Muscle layer of colon (tissue), 2 donors: ENCODE results near the gene CENPX.

Source experiments
- H3K27ac ChIP-seq: one replicate; pipeline ENCODE4 v1.7.0; 2013; ENCODE audit warnings: low read depth, mild to moderate bottlenecking, low read length, moderate library complexity
- H3K27me3 ChIP-seq, 2 donors: one replicate each; pipeline ENCODE4 v1.7.0; 2013; ENCODE audit warnings: low read length in 2 of 2, mild to moderate bottlenecking in 2 of 2; ENCODE audit not compliant: insufficient read depth in 2 of 2, control insufficient read depth in 1 of 2
- H3K36me3 ChIP-seq: one replicate; pipeline ENCODE4 v1.7.0; 2013; ENCODE audit warnings: mild to moderate bottlenecking, low read length; ENCODE audit not compliant: insufficient read depth
- H3K4me1 ChIP-seq: one replicate; pipeline ENCODE4 v1.7.0; 2013; ENCODE audit warnings: mild to moderate bottlenecking, low read length; ENCODE audit not compliant: insufficient read depth
- H3K4me3 ChIP-seq, 2 donors: one replicate each; pipeline ENCODE4 v1.7.0; 2013; ENCODE audit warnings: low read length in 2 of 2, low read depth in 1 of 2, mild to moderate bottlenecking in 1 of 2, moderate library complexity in 1 of 2
- H3K9ac ChIP-seq: one replicate; pipeline ENCODE4 v1.7.0; 2013; ENCODE audit warnings: low read length
- H3K9me3 ChIP-seq: one replicate; pipeline ENCODE4 v1.7.0; 2013; ENCODE audit warnings: mild to moderate bottlenecking, low read length
- donor health status: abdominal sarcoma.
- donor health status: Adenocarcinoma of cecum.

The CENPX gene

GRCh38 chr17:82022310-82022980 is at the start of gene CENPX:
Gene CENPX, minus strand, starts transcription at chr17:82022878. Its CDS starts 17 bp downstream, at chr17:82022861.
- Histone ChIP-seq H3K9me3 (no peaks in the 10 kb centered on the region), H3K9ac (peak within 1 kb of the TSS; percentile 24), H3K4me1 (peaks cover 24% of the 10 kb centered on the region), H3K27ac (peak within 1 kb of the TSS; percentile 49), H3K36me3 (no peaks in the 10 kb centered on the region), H3K27me3 (no peaks in the 10 kb centered on the region), H3K4me3 (peak within 1 kb of the TSS; percentile 75 to 86)

- H3K9ac ChIP-seq = no peak overlapping the region
- H3K27me3 ChIP-seq = no peaks in the 10 kb centered on the region
- peaks cover 8% of the 10 kb centered on the region for H3K4me1 ChIP-seq
- no peak overlapping the region for H3K4me3 ChIP-seq
- no peaks in the 10 kb centered on the region for H3K36me3 ChIP-seq
- H3K27ac ChIP-seq = no peak overlapping the region
- no peaks in the 10 kb centered on the region for H3K9me3 ChIP-seq
Observed at GRCh38 chr17:82070611-82071010, 47.9 kb upstream of the CENPX start.

DNA sequence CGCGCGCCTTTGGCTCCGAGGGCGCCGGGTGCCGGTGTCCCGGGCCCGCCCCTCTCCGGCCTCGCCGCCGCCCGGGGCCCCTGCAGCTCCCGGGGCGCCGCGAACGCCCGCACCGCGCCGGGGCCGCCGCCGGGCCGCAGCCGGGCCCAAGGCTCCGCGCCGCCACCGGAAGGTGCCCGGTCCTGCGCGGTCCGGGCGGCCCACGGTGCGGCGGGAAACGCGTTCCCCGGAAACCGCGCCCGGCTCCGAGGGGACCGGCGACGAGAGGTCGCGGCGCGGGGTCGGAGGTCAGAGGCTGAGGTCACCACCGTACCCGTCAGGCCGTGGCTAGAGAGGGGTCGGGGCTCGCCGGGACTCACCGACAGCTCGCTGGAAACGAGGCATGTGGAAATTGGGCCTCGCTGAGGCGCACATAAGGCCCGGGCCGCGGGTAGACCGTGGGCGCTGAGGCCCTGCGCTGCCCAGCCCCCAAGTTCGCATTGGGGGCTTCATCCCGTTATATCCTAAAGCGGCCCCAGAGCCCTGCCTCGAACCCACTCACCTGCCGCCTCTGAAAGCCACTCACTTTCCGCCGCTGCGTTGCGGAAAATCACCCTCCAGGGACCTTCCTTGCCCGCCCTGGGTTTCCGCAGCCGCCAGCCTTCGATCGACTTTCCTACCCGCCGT is 43.1 kb upstream of the CENPX start, which contains the start of gene DUS1L:
TSS of gene DUS1L (minus strand) at position 167 of the 666 bp plus-strand sequence. CDS start 745 bp downstream, outside the sequence.
- Histone ChIP-seq H3K36me3 (peaks cover 25% of the 10 kb centered on the region), H3K27ac (peak within 1 kb of the TSS; percentile 90), H3K4me1 (peaks cover 20% of the 10 kb centered on the region), H3K9me3 (no peaks in the 10 kb centered on the region), H3K27me3 (no peaks in the 10 kb centered on the region), H3K4me3 (peak within 1 kb of the TSS; percentile 68 to 77), H3K9ac (peak within 1 kb of the TSS; percentile 74)

- Histone ChIP-seq H3K36me3 (peaks cover 31% of the 10 kb centered on the region), H3K9ac (peak overlapping the region; percentile 74), H3K27ac (peak overlapping the region; percentile 78), H3K4me3 (peak overlapping the region; percentile 68 to 77), H3K27me3 (no peaks in the 10 kb centered on the region), H3K9me3 (no peaks in the 10 kb centered on the region), H3K4me1 (peaks cover 20% of the 10 kb centered on the region)
Observed at GRCh38 chr17:82065193-82065637, 42.5 kb upstream of the CENPX start.

DNA sequence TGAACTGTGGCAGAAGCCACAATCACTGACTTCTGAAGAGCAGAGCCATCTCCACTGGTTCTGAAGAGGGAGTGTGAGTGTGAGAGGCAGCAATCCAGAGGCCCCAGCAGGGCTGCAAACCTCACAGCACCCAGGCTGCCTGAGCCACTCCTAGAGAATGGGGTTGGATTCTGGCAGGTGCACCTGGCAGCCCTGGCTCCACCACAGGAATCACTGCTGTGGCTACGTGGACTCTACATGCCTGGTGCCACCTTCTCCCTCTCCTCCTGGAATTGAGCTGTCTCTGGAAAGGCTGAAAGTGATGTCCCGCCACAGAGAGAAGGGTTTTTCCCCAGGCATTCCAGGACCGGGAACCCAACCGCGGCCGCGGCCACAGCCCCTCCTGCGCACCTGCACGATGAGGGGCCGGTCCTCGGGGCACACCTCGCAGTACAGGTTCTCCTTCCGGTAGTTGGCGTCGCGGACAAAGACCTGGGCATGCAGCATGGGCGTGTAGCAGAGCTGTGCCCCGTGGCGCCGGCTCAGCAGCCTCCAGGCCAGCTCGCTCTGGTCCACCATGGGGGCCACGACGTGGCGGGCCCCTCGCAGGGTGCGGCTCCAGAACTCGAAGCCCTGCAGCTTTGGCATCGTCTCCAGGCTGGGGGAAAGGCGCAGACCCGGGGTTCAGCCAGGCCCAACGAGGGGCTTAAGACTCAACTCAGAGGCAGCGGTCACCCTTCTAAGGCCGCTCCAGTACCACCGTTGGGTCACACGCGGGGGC is 41.9 kb upstream of the CENPX start:
- H3K27ac ChIP-seq = peak overlapping the region; percentile 78
- no peaks in the 10 kb centered on the region for H3K9me3 ChIP-seq
- H3K36me3 ChIP-seq = peaks cover 34% of the 10 kb centered on the region
- peak overlapping the region; percentile 68 to 77 for H3K4me3 ChIP-seq
- no peaks in the 10 kb centered on the region for H3K27me3 ChIP-seq
- peak overlapping the region; percentile 74 for H3K9ac ChIP-seq
- peaks cover 20% of the 10 kb centered on the region for H3K4me1 ChIP-seq

DNA sequence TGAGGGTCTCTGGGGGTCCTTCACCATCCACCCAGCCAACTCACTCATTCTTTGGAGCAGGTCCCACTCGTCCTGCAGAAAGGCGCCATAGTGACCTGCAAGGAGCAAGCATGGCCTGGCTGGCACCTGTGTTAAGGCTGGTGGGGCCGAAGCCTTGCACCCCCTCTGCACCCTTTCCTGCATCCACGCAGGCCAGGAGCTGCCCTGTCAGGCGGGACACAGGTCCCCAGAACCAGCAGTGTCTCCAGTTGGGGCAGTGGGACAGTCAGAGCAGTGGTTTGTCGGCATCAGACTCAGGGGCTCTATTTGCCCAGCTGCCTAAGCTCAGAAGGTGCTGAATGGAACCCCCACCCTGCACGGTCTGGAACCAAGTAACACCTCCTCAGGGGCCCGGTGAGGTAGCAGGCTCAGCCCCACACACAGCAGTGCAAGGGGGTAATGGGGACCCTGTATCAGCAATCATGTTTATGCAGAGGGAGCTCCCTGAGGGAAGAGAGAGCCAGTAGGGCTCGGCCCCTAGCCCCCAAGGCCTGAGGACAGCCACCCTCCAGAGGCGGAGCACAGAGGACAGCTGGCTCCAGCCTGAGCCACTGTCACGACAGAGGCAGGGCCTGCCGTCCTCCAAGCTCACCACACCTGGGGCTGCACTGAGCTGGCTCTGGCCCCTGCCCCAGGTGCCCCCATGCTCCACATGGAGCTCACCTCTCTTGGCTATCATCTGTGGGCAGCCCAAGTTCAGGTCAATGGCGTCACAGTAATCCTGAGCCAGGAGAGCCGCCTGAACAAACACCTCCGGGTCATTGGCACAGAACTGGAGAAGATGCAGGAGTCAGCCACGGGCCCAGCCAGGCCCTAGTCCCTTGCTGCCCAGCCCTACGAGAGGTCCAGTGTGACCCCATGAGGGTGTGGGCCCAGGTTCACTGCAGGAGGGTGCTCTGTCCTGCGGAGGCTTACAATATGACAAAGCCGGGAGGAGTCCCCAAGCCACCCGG is 41.0 kb upstream of the CENPX start:
- H3K4me1 ChIP-seq = peaks cover 20% of the 10 kb centered on the region
- H3K36me3 ChIP-seq = peaks cover 34% of the 10 kb centered on the region
- H3K9ac ChIP-seq = peak overlapping the region; percentile 74
- H3K9me3 ChIP-seq = no peaks in the 10 kb centered on the region
- no peaks in the 10 kb centered on the region for H3K27me3 ChIP-seq
- no peak overlapping the region for H3K4me3 ChIP-seq
- H3K27ac ChIP-seq = no peak overlapping the region

DNA sequence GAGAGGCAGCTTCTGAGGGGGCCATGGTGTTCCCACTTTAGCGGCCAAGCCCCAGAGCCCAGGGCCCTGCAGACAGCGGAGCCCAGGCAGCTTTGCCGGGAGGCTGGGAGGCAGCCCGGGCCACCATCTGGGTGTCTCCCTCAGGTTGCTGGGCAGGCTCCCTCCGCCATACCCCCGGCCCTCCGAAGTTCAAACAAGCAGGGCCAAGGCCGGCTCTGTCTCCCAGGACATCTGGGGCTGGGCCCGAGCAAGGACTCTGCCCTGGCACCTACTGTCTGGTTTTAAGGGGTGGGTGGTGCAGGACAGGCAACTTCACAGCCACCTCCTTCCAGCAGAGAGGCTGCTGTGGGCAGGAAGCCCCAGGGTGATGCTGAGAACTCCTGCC is 40.3 kb upstream of the CENPX start:
- Histone ChIP-seq H3K36me3 (peaks cover 35% of the 10 kb centered on the region), H3K9me3 (no peaks in the 10 kb centered on the region), H3K27ac (no peak overlapping the region), H3K4me1 (peaks cover 20% of the 10 kb centered on the region), H3K4me3 (no peak overlapping the region), H3K27me3 (no peaks in the 10 kb centered on the region), H3K9ac (no peak overlapping the region)

- Histone ChIP-seq H3K27ac (no peak overlapping the region), H3K4me3 (no peak overlapping the region), H3K36me3 (peaks cover 39% of the 10 kb centered on the region)
Observed at GRCh38 chr17:82062076-82062983, 39.7 kb upstream of the CENPX start.

GRCh38 chr17:82061047-82061925 is 38.6 kb upstream of the CENPX start:
- Histone ChIP-seq H3K4me1 (peaks cover 16% of the 10 kb centered on the region), H3K27me3 (no peaks in the 10 kb centered on the region), H3K9ac (no peak overlapping the region), H3K4me3 (no peak overlapping the region), H3K9me3 (no peaks in the 10 kb centered on the region), H3K27ac (no peak overlapping the region), H3K36me3 (peaks cover 39% of the 10 kb centered on the region)

More at GRCh38 chr17:82062076-82062983, 39.7 kb upstream of the CENPX start:
- H3K4me1 ChIP-seq = peaks cover 20% of the 10 kb centered on the region
- H3K27me3 ChIP-seq = no peaks in the 10 kb centered on the region
- no peak overlapping the region for H3K9ac ChIP-seq
- no peaks in the 10 kb centered on the region for H3K9me3 ChIP-seq
